HepG2 (cell line): ENCODE results near the gene SV2A. TPM values are rescaled to one million over a fixed set of nuclear protein-coding genes. Genes with fewer than 3 reads are reported as not detected.

Source experiments
- BHLHE40 ChIP-seq: IDR thresholded peaks from 2 replicates; pipeline ENCODE4 v1.6.1; 2011; ENCODE audit warnings: low read length, improper control_type of control experiment
- FOXA1 ChIP-seq, 2 experiments: fragments of 450-650 bp in 1 of 2; sonication (generic) in 1 of 2; formaldehyde crosslinking in 1 of 2; IDR thresholded peaks; 2 replicates each; pipeline versions ENCODE4 v1.4.0 to v1.6.1; 2016 to 2020; ENCODE audit warnings: missing genetic modification reagents in 1 of 2
- HNF1B ChIP-seq: sonication (generic); formaldehyde crosslinking; IDR thresholded peaks from 2 replicates; pipeline ENCODE4 v1.5.1; 2020; ENCODE audit warnings: mild to moderate bottlenecking, moderate library complexity, missing genetic modification reagents
- MAX ChIP-seq: IDR thresholded peaks from 2 replicates; pipeline ENCODE4 v1.6.1; 2012; ENCODE audit warnings: inconsistent platforms
- RORA ChIP-seq: sonication (generic); formaldehyde crosslinking; IDR thresholded peaks from 2 replicates; pipeline ENCODE4 v1.5.0; 2020; ENCODE audit warnings: mild to moderate bottlenecking, missing genetic modification reagents, moderate library complexity
- WIZ ChIP-seq: sonication (generic); formaldehyde crosslinking; IDR thresholded peaks from 2 replicates; pipeline ENCODE4 v1.5.1; 2020; ENCODE audit warnings: mild to moderate bottlenecking, missing genetic modification reagents
- ZHX2 ChIP-seq, 2 experiments: sonication (generic) in 1 of 2; formaldehyde crosslinking in 1 of 2; IDR thresholded peaks; 2 replicates each; pipeline versions ENCODE4 v1.6.1 to v1.9.0; 2014 to 2022; ENCODE audit warnings: antibody characterized with exemption in 1 of 2, borderline replicate concordance in 1 of 2, inconsistent platforms in 1 of 2, low read depth in 1 of 2, missing genetic modification reagents in 1 of 2
- ZNF124 ChIP-seq: sonication (generic); formaldehyde crosslinking; IDR thresholded peaks from 2 replicates; pipeline ENCODE4 v1.4.0; 2020; ENCODE audit warnings: missing genetic modification reagents
- ZNF251 ChIP-seq: sonication (generic); formaldehyde crosslinking; IDR thresholded peaks from 2 replicates; pipeline ENCODE4 v1.9.0; 2021; ENCODE audit warnings: mild to moderate bottlenecking, missing genetic modification reagents
- ZNF275 ChIP-seq: sonication (generic); formaldehyde crosslinking; IDR thresholded peaks from 2 replicates; pipeline ENCODE4 v1.8.0; 2022; ENCODE audit warnings: missing genetic modification reagents, mild to moderate bottlenecking, inconsistent platforms, borderline replicate concordance
- ZNF513 ChIP-seq: sonication (generic); formaldehyde crosslinking; conservative IDR thresholded peaks from 2 replicates; pipeline ENCODE4 v1.5.0; 2020; ENCODE audit warnings: missing genetic modification reagents
- ZNF552 ChIP-seq: sonication (generic); formaldehyde crosslinking; IDR thresholded peaks from 2 replicates; pipeline ENCODE4 v1.9.0; 2022; ENCODE audit warnings: missing genetic modification reagents, mild to moderate bottlenecking, borderline replicate concordance
- ZNF564 ChIP-seq: sonication (generic); formaldehyde crosslinking; IDR thresholded peaks from 2 replicates; pipeline ENCODE4 v1.8.1; 2023; ENCODE audit warnings: mild to moderate bottlenecking, missing genetic modification reagents
- ZNF605 ChIP-seq: sonication (generic); formaldehyde crosslinking; IDR thresholded peaks from 2 replicates; pipeline ENCODE4 v1.8.0; 2022; ENCODE audit warnings: mild to moderate bottlenecking, missing genetic modification reagents
- ZNF788 ChIP-seq: sonication (generic); formaldehyde crosslinking; IDR thresholded peaks from 2 replicates; pipeline ENCODE4 v1.5.0; 2020; ENCODE audit warnings: mild to moderate bottlenecking, missing genetic modification reagents, borderline replicate concordance
- polyA plus RNA-seq, 8 experiments: library from polyadenylated mRNA; depleted of rRNA in 3 of 8; stranded (reverse) in 7 of 8; unstranded in 1 of 8; fragments of >200 nt; fragmentation: Illumina TruSeq in 4 of 8; extraction: Trizol in 4 of 8; gene quantifications; 2 replicates each; pipeline versions ENCODE4 v1.2.1 to v1.2.3, GENCODE V29; 2011 to 2016; ENCODE audit warnings: low read depth in 4 of 8, missing spikeins in 1 of 8, mixed read lengths in 1 of 8; ENCODE audit not compliant: insufficient read depth in 1 of 8
- total RNA-seq, 5 experiments: library from RNA; depleted of rRNA; stranded (reverse); fragments of >200 nt; fragmentation: Illumina TruSeq; extraction: Trizol; gene quantifications; 2 replicates each; pipeline ENCODE4 v1.2.3, GENCODE V29; 2016; ENCODE audit warnings: low read depth in 1 of 5
- TF ChIP-seq, protein P1 (sequence below): sonication (generic); formaldehyde crosslinking; IDR thresholded peaks from 2 replicates; pipeline ENCODE4 v1.8.0; 2022; ENCODE audit warnings: mild to moderate bottlenecking, missing genetic modification reagents, moderate library complexity

Gene SV2A
- total and polyA plus RNA-seq, 2 of the 13 experiments (the other 11 are each of a cell fraction or from before 2014, with no cell fraction given) = 0.84 to 1.9 TPM

DNA sequence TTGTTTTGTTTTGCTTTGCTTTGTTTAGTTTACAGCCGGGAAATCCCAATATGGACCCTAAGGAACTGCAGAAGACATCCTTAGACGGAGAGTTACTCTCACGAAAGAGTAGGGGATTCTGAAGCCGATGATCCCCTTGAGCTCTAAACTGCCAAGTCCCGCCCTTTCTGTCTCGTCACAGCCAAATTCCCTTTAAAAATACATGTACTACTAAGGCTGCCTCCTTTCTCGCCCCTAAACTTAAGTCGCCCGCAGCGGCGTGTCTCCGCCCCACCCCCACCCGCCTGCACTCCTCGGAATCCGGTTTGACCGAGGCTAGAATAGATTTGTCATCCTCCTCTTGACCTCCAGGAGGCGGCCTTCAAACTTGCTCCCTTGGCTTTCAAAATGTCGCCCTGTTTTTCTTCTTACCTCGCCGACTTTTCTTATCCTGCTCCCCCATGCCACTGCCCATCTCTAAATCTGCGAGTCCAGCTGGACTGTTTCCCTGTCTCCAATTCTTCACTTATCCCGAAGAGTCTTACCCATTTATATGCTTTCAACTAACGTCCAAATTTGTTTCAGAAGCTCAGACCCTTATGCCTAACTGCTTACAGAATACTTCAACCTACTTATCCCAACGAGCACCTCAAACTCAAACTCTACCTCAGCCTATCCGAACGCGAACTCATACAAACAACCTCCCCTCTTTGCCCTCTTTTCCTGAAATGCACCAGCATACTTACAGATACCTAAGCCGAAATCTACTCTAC is 29.2 kb downstream of the SV2A start (continued):
- TF ChIP-seq ZNF251 (CRISPR knock-in tag) = 0 out of 2 replicates have a peak, but pooled peaks have one; percentile 50
- TF ChIP-seq BHLHE40 = 0 out of 2 replicates have a peak, but pooled peaks have one; percentile 10
- TF ChIP-seq WIZ = no peak; the same call in 1 of the 2 replicates
- TF ChIP-seq HNF1B (CRISPR knock-in tag) = peak; percentile 66; the same call in 1 of the 2 replicates
- TF ChIP-seq ZNF788 (CRISPR knock-in tag) = no peak
- no peak for TF ChIP-seq ZNF564 (CRISPR knock-in tag)
- TF ChIP-seq ZNF552 (CRISPR knock-in tag) = no peak
- 0 out of 2 replicates have a peak, but pooled peaks have one; percentile 21 for TF ChIP-seq ZHX2 (IDR thresholded peaks at IDR 0.05; ENCODE audit: low read depth)
- no peak for TF ChIP-seq ZHX2 (CRISPR knock-in tag; IDR thresholded peaks at IDR 0.05; ENCODE audit: borderline replicate concordance)
- TF ChIP-seq FOXA1 (IDR thresholded peaks at IDR 0.05) = no peak
- TF ChIP-seq FOXA1 (CRISPR knock-in tag; IDR thresholded peaks at IDR 0.05) = no peak
- no peak for TF ChIP-seq ZNF275
- no peak for TF ChIP-seq ZNF513 (CRISPR knock-in tag)
- no peak for TF ChIP-seq RORA (CRISPR knock-in tag)
- no peak for TF ChIP-seq ZNF605 (CRISPR knock-in tag)
- TF ChIP-seq MAX = peak; percentile 31; the same call in 1 of the 2 replicates
- TF ChIP-seq, protein P1, sequence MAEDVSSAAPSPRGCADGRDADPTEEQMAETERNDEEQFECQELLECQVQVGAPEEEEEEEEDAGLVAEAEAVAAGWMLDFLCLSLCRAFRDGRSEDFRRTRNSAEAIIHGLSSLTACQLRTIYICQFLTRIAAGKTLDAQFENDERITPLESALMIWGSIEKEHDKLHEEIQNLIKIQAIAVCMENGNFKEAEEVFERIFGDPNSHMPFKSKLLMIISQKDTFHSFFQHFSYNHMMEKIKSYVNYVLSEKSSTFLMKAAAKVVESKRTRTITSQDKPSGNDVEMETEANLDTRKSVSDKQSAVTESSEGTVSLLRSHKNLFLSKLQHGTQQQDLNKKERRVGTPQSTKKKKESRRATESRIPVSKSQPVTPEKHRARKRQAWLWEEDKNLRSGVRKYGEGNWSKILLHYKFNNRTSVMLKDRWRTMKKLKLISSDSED = no peak
- TF ChIP-seq ZNF124 (CRISPR knock-in tag) = no peak
